Trophoblast cell (in vitro differentiated cells and primary cell): ENCODE results near the gene NTF4.
"Not testable (repeated sequence)": the region's sequence is repeated elsewhere in the genome, so short reads cannot be mapped to it uniquely, and the experiment has no call there.

Experiments
- DNase-seq, 2 donors: peaks; one replicate each; pipeline ENCODE4 v3.0.0-alpha.2; 2016
- H2AFZ ChIP-seq: 2 replicates; pipeline ENCODE4 v1.6.1; 2013; ENCODE audit warnings: low read length, moderate library complexity, mild to moderate bottlenecking; ENCODE audit not compliant: insufficient read depth, poor library complexity
- H2AK5ac ChIP-seq: 2 replicates; pipeline ENCODE4 v1.6.1; 2013; ENCODE audit warnings: mild to moderate bottlenecking, low read length
- H2BK120ac ChIP-seq: 2 replicates; pipeline ENCODE4 v1.6.1; 2013; ENCODE audit warnings: low read length, mild to moderate bottlenecking, moderate library complexity; ENCODE audit not compliant: insufficient read depth, poor library complexity
- H2BK12ac ChIP-seq: 2 replicates; pipeline ENCODE4 v1.6.1; 2013; ENCODE audit warnings: mild to moderate bottlenecking, low read length, moderate library complexity
- H2BK5ac ChIP-seq: 2 replicates; pipeline ENCODE4 v1.6.1; 2013; ENCODE audit warnings: low read length, low read depth, moderate library complexity, mild to moderate bottlenecking; ENCODE audit not compliant: poor library complexity
- H3K14ac ChIP-seq: 2 replicates; pipeline ENCODE4 v1.6.1; 2013; ENCODE audit warnings: mild to moderate bottlenecking, low read length
- H3K18ac ChIP-seq: 2 replicates; pipeline ENCODE4 v1.6.1; 2013; ENCODE audit warnings: mild to moderate bottlenecking, low read length
- H3K23ac ChIP-seq: 2 replicates; pipeline ENCODE4 v1.6.1; 2013; ENCODE audit warnings: low read length
- H3K27ac ChIP-seq: 2 replicates; pipeline ENCODE4 v1.5.1; 2013; ENCODE audit warnings: low read depth, mild to moderate bottlenecking, inconsistent platforms, low read length, moderate library complexity
- H3K27me3 ChIP-seq: 2 replicates; pipeline ENCODE4 v1.6.1; 2013; ENCODE audit warnings: inconsistent platforms, mild to moderate bottlenecking, low read length, moderate library complexity; ENCODE audit not compliant: insufficient read depth
- H3K36me3 ChIP-seq, 2 experiments: 1 replicate in 1 of 2; 2 replicates in 1 of 2; pipeline ENCODE4 v1.6.1; 2013; ENCODE audit warnings: low read length in 2 of 2, mild to moderate bottlenecking in 2 of 2, moderate library complexity in 1 of 2; ENCODE audit not compliant: insufficient read depth in 2 of 2, control insufficient read depth in 1 of 2
- H3K4ac ChIP-seq: 2 replicates; pipeline ENCODE4 v1.6.1; 2013; ENCODE audit warnings: low read depth, mild to moderate bottlenecking, low read length, moderate library complexity
- H3K4me1 ChIP-seq, 2 experiments: 1 replicate in 1 of 2; 2 replicates in 1 of 2; pipeline ENCODE4 v1.6.1; 2013; ENCODE audit warnings: low read length in 2 of 2, mild to moderate bottlenecking in 2 of 2, moderate library complexity in 1 of 2; ENCODE audit not compliant: insufficient read depth in 2 of 2, control insufficient read depth in 1 of 2
- H3K4me2 ChIP-seq: 2 replicates; pipeline ENCODE4 v1.6.1; 2013; ENCODE audit warnings: inconsistent platforms, mild to moderate bottlenecking, low read length, moderate library complexity
- H3K4me3 ChIP-seq: 2 replicates; pipeline ENCODE4 v1.5.1; 2013; ENCODE audit warnings: mild to moderate bottlenecking, low read depth, low read length, inconsistent platforms
- H3K79me1 ChIP-seq: one replicate; pipeline ENCODE4 v1.6.1; 2013; ENCODE audit warnings: low read length
- H3K79me2 ChIP-seq: 2 replicates; pipeline ENCODE4 v1.6.1; 2013; ENCODE audit warnings: low read length, mild to moderate bottlenecking; ENCODE audit not compliant: control insufficient read depth, insufficient read depth, poor library complexity
- H3K9ac ChIP-seq: 2 replicates; pipeline ENCODE4 v1.6.1; 2013; ENCODE audit warnings: mild to moderate bottlenecking, low read length
- H3K9me3 ChIP-seq: 2 replicates; pipeline ENCODE4 v1.6.1; 2013; ENCODE audit warnings: low read depth, mild to moderate bottlenecking, control low read depth, inconsistent platforms, low read length; ENCODE audit not compliant: insufficient read depth
- H4K12ac ChIP-seq: 2 replicates; pipeline ENCODE4 v1.6.1; 2013; ENCODE audit warnings: low read depth, mild to moderate bottlenecking, low read length, moderate library complexity
- H4K8ac ChIP-seq: 2 replicates; pipeline ENCODE4 v1.6.1; 2013; ENCODE audit warnings: low read depth, mild to moderate bottlenecking, low read length, moderate library complexity
- H4K91ac ChIP-seq: one replicate; pipeline ENCODE4 v1.6.1; 2013; ENCODE audit warnings: low read depth, mild to moderate bottlenecking, low read length, moderate library complexity
- WGBS: extraction: QIAGEN DNeasy Blood & Tissue Kit; methylation state at CpG from one replicate; pipeline ENCODE4 v1.1.7; 2013; ENCODE audit warnings: missing lambda C conversion rate; ENCODE audit not compliant: insufficient read length, insufficient coverage; ENCODE audit errors: extremely low coverage; 5-methylcytosine and 5-hydroxymethylcytosine counted together

Gene NTF4

GRCh38 chr19:49057636-49058234, 6.9 kb downstream of the NTF4 start, which contains the start of gene CGB7:
Gene CGB7, minus strand, starts transcription at chr19:49057749. Its CDS starts 2,374 bp downstream, at chr19:49055375.
- Histone ChIP-seq H2AK5ac (no peak within 1 kb of the TSS), H3K4me2 (peak within 1 kb of the TSS; percentile 75), H3K27me3 (peaks cover 5% of the 10 kb centered on the region), H2BK12ac (no peak within 1 kb of the TSS), H3K79me2 (peaks cover 4% of the 10 kb centered on the region), H2BK5ac (no peak within 1 kb of the TSS), H2BK120ac (no peak within 1 kb of the TSS), H3K23ac (no peak within 1 kb of the TSS), H3K4me3 (peak within 1 kb of the TSS; percentile 62), H3K4ac (no peak within 1 kb of the TSS), H3K9me3 (peaks cover 2% of the 10 kb centered on the region), H4K12ac (no peak within 1 kb of the TSS), H4K8ac (peak within 1 kb of the TSS; percentile 46), H3K18ac (peak within 1 kb of the TSS; percentile 42), H3K36me3 (peaks cover 0 to 2% of the 10 kb centered on the region in 2 experiments), H2AFZ (peak within 1 kb of the TSS; percentile 4), H3K9ac (no peak within 1 kb of the TSS), H3K4me1 (peaks cover 2 to 16% of the 10 kb centered on the region in 2 experiments), H3K14ac (peak within 1 kb of the TSS; percentile 11), H3K27ac (no peak within 1 kb of the TSS), H4K91ac (peak within 1 kb of the TSS; percentile 29), H3K79me1 (peaks cover 16% of the 10 kb centered on the region)
- peak in 1 of 2 donors; percentile 62 for DNase-seq
- whole genome bisulfite sequencing: no CpG with 5 or more reads among the region's 38 CpGs

DNA sequence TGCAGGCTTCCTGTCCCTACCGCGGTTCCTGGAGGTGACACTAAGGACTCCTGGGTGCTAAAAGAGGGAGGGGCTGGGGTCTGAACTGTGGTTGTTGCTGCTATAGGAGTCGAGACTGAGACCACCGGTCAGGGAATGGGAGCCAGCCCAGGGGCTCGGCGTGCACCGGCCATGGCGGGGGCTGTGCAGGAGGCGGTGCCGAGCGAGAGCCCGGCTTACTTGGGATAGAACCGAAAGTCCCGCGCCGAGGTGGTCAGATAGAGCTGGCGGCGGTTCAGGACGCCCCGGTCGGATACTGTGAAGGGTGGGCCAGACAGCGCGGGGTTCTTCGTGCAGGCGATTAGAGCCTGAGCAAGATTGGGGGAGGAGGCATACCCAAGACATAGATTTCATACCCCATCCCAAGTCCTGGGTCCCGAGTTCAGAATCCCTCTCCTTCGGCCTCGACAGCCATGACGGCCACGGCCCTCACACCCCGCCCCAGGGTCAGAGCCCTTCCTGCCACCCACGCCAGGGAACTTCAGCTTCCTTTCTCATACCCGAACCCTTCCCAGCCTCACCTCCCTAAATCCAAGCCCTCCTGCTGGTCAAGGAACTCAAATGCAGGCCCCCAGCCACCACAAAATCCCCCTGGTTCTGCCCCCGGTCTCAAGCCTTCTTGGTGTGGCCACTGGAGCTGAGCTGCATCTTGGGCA, 7.6 kb downstream of the NTF4 start:
- peak overlapping the region; percentile 29 for H4K91ac ChIP-seq
- peak overlapping the region; percentile 46 for H4K8ac ChIP-seq
- H3K27ac ChIP-seq, DNase-seq, H2AK5ac ChIP-seq, H3K23ac ChIP-seq, H3K9ac ChIP-seq, H3K4ac ChIP-seq, H3K27me3 ChIP-seq, H3K9me3 ChIP-seq, H2BK120ac ChIP-seq, H3K79me2 ChIP-seq, H4K12ac ChIP-seq, H3K18ac ChIP-seq, H2BK5ac ChIP-seq, H3K36me3 ChIP-seq, H2BK12ac ChIP-seq: not testable (repeated sequence)
- peaks cover 2 to 16% of the 10 kb centered on the region in 2 experiments for H3K4me1 ChIP-seq
- peak overlapping the region; percentile 75 for H3K4me2 ChIP-seq
- peak overlapping the region; percentile 11 for H3K14ac ChIP-seq
- H3K79me1 ChIP-seq: peaks cover 16% of the 10 kb centered on the region
- WGBS: no CpG with 5 or more reads among the region's 34 CpGs
- H2AFZ ChIP-seq: peak overlapping the region; percentile 4
- H3K4me3 ChIP-seq: peak overlapping the region; percentile 50

DNA sequence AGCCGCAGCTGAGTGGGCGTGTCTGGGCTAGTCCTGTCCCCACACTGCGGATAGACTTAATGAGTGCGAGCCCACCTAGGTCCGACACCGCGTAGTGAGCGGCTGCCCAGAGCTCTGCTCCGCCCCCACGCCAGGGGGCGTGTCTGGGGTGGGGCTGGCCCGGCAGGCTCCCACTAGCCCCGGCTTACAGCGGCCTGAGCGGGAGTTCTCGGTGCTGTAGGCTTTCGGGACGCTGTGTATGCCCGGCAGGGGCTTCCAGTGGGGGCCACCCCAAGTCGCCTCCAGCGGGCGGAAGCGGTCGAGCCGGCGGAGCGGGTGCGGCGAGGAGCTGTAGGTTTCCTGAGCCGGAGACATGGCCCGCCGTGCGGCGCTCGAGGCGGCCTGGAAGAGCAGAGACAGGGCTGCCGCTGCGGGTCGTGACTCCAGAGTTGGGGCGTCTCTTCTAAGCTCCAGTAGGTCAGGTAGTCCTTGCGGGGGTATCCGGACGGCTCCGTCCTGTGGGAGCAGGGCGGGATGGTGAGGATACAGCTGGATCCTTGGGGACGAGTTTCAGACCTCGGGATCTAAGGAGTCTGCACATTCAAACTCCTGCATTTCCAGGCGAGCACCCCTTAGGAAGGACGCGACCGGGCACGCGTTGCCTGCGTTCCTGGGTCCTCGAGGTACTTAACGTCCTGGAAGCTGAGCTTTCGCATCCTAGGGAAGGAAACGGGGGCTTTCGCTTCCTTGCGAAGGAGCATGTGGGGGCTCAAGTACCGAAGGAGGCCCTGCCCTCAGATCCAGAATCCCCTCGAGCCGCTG, 8.3 kb downstream of the NTF4 start:
- H3K4ac ChIP-seq: peak overlapping the region; percentile 31
- peak overlapping the region; percentile 53 for H3K4me3 ChIP-seq
- peak overlapping the region; percentile 75 for H3K4me2 ChIP-seq
- peak overlapping the region; percentile 29 for H4K91ac ChIP-seq
- H3K9ac ChIP-seq: no peak overlapping the region
- H3K18ac ChIP-seq: peak overlapping the region; percentile 42
- H2AK5ac ChIP-seq: no peak overlapping the region
- no peak overlapping the region for H3K27ac ChIP-seq
- H2BK12ac ChIP-seq: no peak overlapping the region
- peaks cover 2 to 16% of the 10 kb centered on the region in 2 experiments for H3K4me1 ChIP-seq
- H2AFZ ChIP-seq: peak overlapping the region; percentile 69
- H3K79me2 ChIP-seq: peaks cover 4% of the 10 kb centered on the region
- no peak overlapping the region for H3K23ac ChIP-seq
- no CpG with 5 or more reads among the region's 63 CpGs for WGBS
- no peak overlapping the region for H4K12ac ChIP-seq
- peak overlapping the region; percentile 26 for H2BK120ac ChIP-seq
- H3K9me3 ChIP-seq: peaks cover 2% of the 10 kb centered on the region
- H3K14ac ChIP-seq: peak overlapping the region; percentile 11
- H4K8ac ChIP-seq: peak overlapping the region; percentile 46
- H3K79me1 ChIP-seq: peaks cover 16% of the 10 kb centered on the region
- DNase-seq: peak; percentile 17 to 58
- H3K27me3 ChIP-seq: peaks cover 5% of the 10 kb centered on the region
- H3K36me3 ChIP-seq: no peaks in the 10 kb centered on the region
- H2BK5ac ChIP-seq: no peak overlapping the region

DNA sequence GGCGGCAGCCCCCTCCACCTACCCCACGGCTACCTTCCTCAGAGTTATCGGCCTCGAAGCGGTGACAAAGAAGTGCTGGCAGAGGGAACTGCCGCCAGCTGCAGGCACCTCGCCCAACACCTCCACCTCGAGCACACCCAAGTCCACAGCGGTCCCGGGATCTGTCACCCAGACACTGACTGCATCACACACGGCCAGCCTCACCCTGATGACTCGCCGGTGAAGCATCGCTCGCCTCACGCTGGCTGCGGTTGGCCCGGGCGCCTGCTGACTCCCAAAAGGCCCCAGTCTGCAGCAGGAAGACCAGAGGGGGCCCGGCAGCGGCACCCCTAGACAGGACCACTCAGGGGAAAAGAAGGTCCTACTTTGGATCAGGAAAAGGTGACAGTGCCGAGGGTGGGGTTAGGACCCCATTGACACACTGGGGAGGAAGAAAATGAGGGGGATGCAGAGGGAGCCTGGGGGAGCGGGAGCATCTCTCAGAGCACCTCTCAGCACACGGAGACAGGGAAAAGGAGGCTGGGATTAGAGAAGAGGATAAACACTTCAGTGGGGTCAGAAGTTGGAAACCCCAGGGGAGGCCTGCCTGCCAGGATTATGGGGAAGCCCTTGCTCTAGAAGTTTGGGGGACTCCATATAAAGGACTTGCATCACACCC, 14.1 kb downstream of the NTF4 start:
- Histone ChIP-seq H3K18ac (peak overlapping the region; percentile 45), H2BK12ac (peak overlapping the region; percentile 71), H2AK5ac (peak overlapping the region; percentile 19), H2BK120ac (peak overlapping the region; percentile 31), H3K14ac (peak overlapping the region; percentile 66), H4K91ac (peak overlapping the region; percentile 43)
- DNase-seq, H4K8ac ChIP-seq, H3K36me3 ChIP-seq, H3K79me2 ChIP-seq, H3K4me3 ChIP-seq, H2AFZ ChIP-seq, H3K79me1 ChIP-seq, H3K27me3 ChIP-seq, H3K4ac ChIP-seq, H3K27ac ChIP-seq, H2BK5ac ChIP-seq, H3K9me3 ChIP-seq, H3K23ac ChIP-seq, H4K12ac ChIP-seq, H3K4me1 ChIP-seq, H3K4me2 ChIP-seq, H3K9ac ChIP-seq: not testable (repeated sequence)
- WGBS: no CpG with 5 or more reads among the region's 24 CpGs
